ENCODE data around the gene CST7. TPM values are rescaled to one million over a fixed set of nuclear protein-coding genes. Genes with fewer than 3 reads are reported as not detected.

CST7 gene
- total RNA-seq, 1 experiment from 2014 or later, result not detected

DNA sequence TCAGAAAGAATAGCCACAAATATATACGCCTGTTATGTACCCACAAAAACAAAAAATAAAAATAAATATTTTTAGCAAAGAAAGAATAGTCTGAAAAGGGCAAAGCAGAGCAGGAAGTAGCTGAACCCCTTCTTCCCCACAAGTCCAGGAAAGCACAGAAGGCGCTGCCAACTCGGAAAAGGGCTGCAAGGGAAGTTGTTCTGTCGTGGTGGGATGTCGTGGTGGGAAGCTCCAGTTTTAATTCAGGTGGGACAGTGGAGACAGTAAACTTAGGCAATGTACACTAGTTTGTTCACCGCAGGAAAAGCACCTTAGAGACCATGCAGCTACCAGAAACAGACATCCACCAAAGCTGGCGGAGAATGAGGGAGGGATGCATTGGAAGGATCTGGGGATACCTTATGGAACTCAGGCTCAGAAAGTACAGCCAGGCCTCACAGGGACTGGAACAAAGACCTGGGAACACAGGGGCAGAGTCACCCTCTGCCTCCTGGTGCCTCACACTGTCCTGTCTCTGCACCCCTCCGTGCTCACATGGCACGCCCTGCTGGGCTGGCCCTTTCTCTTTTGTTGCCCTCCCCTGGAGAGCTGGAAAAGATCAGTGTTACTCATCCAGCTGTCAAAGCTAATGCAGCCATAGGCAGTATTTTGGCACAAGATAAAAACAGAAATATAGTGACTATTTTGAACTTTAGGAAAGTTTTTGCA, 46.8 kb downstream of the CST7 start:
- peaks cover 2% of the 10 kb centered on the region for H4K20me1 ChIP-seq (ENCODE audit: control insufficient read depth, insufficient read depth, insufficient read length)
- peaks cover 49% of the 10 kb centered on the region for H3K27me3 Mint-ChIP-seq (ENCODE audit: low read depth)
- no peak overlapping the region for H3T11ph ChIP-seq (ENCODE audit: low read length)
- H3K79me1 ChIP-seq (ENCODE audit: insufficient read depth, low read depth, low read length, poor library complexity, severe bottlenecking), result no peaks in the 10 kb centered on the region
- H3K27ac ChIP-seq (ENCODE audit: insufficient read length, low read depth, low read length), result no peak overlapping the region
- H3K36me3 Mint-ChIP-seq (ENCODE audit: insufficient read depth in 1 of 3, low read depth in 3 of 3), result peaks cover 0 to 4% (median 0%) of the 10 kb centered on the region in 3 experiments; a peak in 1 of 7 replicates
- H3K27ac Mint-ChIP-seq, result no peak overlapping the region
- H2BK12ac ChIP-seq (ENCODE audit: insufficient read length, low read depth, low read length), result no peak overlapping the region
- no CpG with 5 or more reads among the region's 9 CpGs for WGBS (ENCODE audit: extremely low coverage, insufficient read length, low lambda C conversion rate)
- H3K56ac ChIP-seq (ENCODE audit: insufficient read length, low read depth, low read length), result no peak overlapping the region
- H2BK20ac ChIP-seq (ENCODE audit: low read depth, low read length, poor library complexity, severe bottlenecking), result no peak overlapping the region
- no peaks in the 10 kb centered on the region for H3K9me3 ChIP-seq (ENCODE audit: control insufficient read depth, low read depth, low read length)
- no peak overlapping the region for H2AK5ac ChIP-seq (ENCODE audit: insufficient read length, low read length)
- no peak overlapping the region for H3K23ac ChIP-seq (ENCODE audit: insufficient read length, low read depth, low read length)
- H4K8ac ChIP-seq (replicated peaks; ENCODE audit: insufficient read length, low read depth, low read length), result no peak overlapping the region
- peaks cover 3% of the 10 kb centered on the region; the same call in 1 of the 2 replicates for H3K79me2 ChIP-seq (ENCODE audit: insufficient read depth, low read length)
- no peak overlapping the region for H4K5ac ChIP-seq (ENCODE audit: insufficient read length, low read depth, low read length)
- H3K4me1 ChIP-seq (ENCODE audit: insufficient read depth, low read length), result peaks cover 4% of the 10 kb centered on the region; the same call in 1 of the 2 replicates
- H3K9ac ChIP-seq (ENCODE audit: extremely low read depth, insufficient read length, low read length), result no peak overlapping the region
- no peak overlapping the region for H3K18ac ChIP-seq (ENCODE audit: insufficient read length, low read depth, low read length)
- H3K23me2 ChIP-seq (ENCODE audit: insufficient read length, low read depth, low read length, poor library complexity, severe bottlenecking), result peaks cover 8% of the 10 kb centered on the region
- DNase-seq, result peak; percentile 19
- no peak overlapping the region for H2BK5ac ChIP-seq (ENCODE audit: insufficient read length, low read length)
- H3K4me2 ChIP-seq (ENCODE audit: insufficient read depth, insufficient read length, low read length), result no peak overlapping the region
- H2BK120ac ChIP-seq (ENCODE audit: low read depth, low read length, poor library complexity, severe bottlenecking), result no peak overlapping the region
- H3K4ac ChIP-seq (ENCODE audit: low read depth, low read length), result no peak overlapping the region
- H3K27me3 ChIP-seq (ENCODE audit: insufficient read depth, low read length), result no peaks in the 10 kb centered on the region
- H2BK15ac ChIP-seq (ENCODE audit: low read depth, low read length), result no peak overlapping the region
- H3K9me3 Mint-ChIP-seq, result no peaks in the 10 kb centered on the region
- no peak for TF ChIP-seq CTCF (conservative IDR thresholded peaks at IDR 0.05)
- no peak overlapping the region for H4K91ac ChIP-seq (ENCODE audit: insufficient read length, low read depth, low read length)
- H3K4me3 Mint-ChIP-seq, result no peak overlapping the region
- H2AFZ ChIP-seq (ENCODE audit: low read length), result no peak overlapping the region
- H3K4me1 Mint-ChIP-seq, result peaks cover 26 to 33% of the 10 kb centered on the region in 2 experiments
- H3K14ac ChIP-seq (ENCODE audit: insufficient read depth, low read length), result no peak overlapping the region
